Measurements from ENCODE around the gene BRI3.
A peak's percentile ranks its signal among the peaks of the same experiment; 100 is the strongest.

The BRI3 gene

DNA sequence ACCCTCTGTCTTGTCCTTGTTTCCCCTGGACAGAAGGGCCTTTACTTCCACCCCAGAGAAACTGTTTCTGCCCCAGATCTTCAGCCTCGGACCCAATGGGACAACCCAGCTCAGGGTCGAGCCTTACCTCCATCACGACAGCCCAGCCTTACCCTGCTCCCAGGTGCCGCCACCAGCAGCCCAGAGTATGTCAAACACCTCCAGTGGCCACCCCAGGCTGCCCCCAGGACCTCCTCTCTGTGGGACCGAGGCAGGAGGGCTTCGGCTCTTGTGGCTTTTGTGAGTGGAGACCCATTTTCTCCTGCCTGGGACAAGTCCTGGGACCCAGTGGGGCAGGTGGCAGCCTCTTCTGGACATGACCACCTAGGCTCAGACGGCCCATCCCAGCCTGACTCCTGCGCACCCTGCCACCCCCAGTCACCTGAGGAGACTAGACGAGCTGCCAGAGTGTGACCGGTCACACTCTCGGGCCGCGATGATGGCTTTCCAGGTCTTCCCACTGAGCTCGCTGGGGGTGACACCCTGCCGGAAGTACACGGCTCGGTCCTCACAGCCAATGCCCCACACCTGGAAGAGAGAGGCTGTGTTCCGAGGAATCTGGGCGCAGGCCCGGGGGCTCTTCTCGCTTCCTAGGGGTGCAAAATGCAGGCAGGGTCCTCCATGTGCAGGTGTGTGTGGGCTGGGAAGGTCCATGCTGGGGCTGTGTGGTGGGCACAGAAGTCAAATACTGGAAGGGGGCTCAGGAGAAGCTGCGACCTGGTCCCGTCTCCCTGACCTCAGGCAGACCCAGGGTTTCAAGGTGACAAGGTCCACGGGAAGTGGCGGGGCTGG lies 44.9 kb upstream of the BRI3 start:
- TF ChIP-seq, protein P1, sequence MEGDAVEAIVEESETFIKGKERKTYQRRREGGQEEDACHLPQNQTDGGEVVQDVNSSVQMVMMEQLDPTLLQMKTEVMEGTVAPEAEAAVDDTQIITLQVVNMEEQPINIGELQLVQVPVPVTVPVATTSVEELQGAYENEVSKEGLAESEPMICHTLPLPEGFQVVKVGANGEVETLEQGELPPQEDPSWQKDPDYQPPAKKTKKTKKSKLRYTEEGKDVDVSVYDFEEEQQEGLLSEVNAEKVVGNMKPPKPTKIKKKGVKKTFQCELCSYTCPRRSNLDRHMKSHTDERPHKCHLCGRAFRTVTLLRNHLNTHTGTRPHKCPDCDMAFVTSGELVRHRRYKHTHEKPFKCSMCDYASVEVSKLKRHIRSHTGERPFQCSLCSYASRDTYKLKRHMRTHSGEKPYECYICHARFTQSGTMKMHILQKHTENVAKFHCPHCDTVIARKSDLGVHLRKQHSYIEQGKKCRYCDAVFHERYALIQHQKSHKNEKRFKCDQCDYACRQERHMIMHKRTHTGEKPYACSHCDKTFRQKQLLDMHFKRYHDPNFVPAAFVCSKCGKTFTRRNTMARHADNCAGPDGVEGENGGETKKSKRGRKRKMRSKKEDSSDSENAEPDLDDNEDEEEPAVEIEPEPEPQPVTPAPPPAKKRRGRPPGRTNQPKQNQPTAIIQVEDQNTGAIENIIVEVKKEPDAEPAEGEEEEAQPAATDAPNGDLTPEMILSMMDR (IDR thresholded peaks at IDR 0.05; ENCODE audit: control insufficient read depth, insufficient read depth, low read depth, low read length, missing control alignments), result no peak
- DNase-seq (ENCODE audit: low read depth), result no peak
- no peak overlapping the region for H3K4me3 ChIP-seq (ENCODE audit: control insufficient read depth, low read depth, low read length)

DNA sequence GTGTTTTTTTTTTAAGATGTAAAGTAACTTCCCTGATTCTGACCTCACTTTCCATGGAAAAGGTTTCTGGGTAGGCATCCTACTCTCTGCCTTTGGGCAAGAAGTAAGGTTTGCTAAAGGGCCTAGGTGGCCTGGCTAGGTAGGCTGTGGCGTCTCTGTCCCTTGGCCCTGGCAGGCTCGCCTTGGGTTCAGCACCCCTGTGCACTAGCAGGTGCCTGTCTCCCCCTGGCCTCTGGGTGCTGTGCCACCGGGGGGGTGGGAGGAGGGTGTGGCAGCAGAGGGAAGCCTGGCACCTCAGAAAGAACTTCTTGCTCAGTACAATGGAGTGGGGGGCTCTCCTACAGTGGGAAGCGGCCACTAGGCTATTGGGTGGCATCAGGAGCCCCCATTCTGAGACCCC lies 43.4 kb upstream of the BRI3 start:
- TF ChIP-seq, protein P1 (IDR thresholded peaks at IDR 0.05; ENCODE audit: control insufficient read depth, insufficient read depth, low read depth, low read length, missing control alignments), result no peak
- no peak overlapping the region for H3K4me3 ChIP-seq (ENCODE audit: control insufficient read depth, low read depth, low read length)
- DNase-seq (ENCODE audit: low read depth), result no peak

DNA sequence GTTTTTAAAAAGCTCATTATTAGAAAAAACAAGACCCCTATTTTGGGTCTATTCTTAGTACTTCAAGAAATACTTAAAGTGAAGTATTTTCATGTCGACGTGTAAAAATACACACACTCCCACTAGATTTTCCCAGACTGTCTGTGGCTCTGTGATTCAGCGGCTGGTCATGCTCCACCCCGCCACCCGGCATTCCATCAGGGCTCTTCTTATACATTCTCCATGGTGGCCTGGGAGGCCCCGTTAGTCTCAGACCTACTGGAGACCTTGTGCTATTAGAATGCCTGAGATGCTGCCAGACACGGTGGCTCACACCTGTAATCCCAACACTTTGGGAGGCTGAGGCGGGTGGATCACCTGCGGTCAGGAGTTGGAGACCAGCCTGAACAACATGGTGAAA lies 42.5 kb upstream of the BRI3 start:
- no peak for DNase-seq (ENCODE audit: low read depth)
- no peak overlapping the region for H3K4me3 ChIP-seq (ENCODE audit: control insufficient read depth, low read depth, low read length)
- TF ChIP-seq, protein P1 (IDR thresholded peaks at IDR 0.05; ENCODE audit: control insufficient read depth, insufficient read depth, low read depth, low read length, missing control alignments), result no peak

DNA sequence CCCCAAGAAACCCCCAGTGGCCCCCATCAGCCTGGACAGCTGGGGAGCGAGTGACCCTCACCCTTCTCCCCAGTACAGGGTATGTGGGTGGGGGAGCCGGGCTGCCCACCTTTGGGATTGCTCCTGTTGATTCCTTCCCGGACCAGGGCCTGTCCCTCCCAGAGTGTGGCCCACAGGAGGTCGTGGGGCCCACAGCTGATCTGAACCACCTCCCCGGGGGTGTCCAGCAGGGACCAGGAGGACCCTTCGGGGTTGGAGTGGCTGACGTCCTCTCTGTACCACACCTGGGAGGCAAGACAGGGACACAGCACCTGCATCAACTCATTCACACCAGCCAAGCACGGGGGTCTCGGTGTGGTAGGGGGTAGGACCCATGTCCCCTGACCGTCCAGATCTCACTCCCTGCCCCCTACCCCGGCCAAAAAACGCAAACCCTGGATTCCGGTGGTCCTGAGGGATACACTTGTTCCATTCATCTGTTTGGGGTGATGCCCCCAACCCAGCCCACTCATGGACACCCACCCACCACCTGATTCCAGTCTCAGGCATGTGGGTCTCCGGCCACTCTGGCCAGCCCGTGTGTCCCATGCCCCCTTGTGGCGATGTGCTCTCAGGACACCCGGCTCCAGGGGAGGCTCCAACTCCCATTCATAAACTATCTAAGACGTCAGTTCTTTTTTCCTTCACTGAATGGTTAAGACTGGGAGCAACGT lies 40.4 kb upstream of the BRI3 start:
- DNase-seq (ENCODE audit: low read depth), result no peak
- H3K4me3 ChIP-seq (ENCODE audit: control insufficient read depth, low read depth, low read length), result no peak overlapping the region
- TF ChIP-seq, protein P1 (IDR thresholded peaks at IDR 0.05; ENCODE audit: control insufficient read depth, insufficient read depth, low read depth, low read length, missing control alignments), result peak; percentile 78

DNA sequence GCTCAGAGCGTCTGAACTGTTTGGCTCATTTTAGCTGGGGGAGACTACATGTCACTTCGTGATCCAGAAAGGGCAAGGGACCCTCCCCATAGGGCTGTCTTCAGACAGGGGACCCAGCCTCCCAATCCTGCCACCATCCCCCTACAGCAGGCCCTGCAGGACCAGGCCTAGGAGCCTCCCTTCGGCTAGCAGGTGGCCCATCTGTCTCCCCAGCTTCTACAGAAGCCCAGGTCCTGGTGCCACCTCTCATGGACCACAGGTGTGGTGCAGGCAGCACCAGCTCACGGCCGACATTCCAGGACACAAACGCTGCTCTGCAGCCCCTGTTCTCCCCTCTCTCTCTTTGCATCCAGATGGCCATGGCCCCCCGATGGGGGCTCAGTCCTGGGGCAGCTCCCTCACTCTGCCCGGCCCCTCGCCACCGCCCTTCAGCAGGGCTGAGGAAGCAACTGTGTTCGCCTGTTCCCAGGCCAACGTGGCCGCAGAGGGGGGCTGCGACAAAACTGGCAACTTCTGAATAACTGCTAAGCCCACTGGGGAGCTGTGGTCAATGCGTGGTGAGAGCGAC lies 39.7 kb upstream of the BRI3 start:
- H3K4me3 ChIP-seq (ENCODE audit: control insufficient read depth, low read depth, low read length), result no peak overlapping the region
- DNase-seq (ENCODE audit: low read depth), result no peak
- TF ChIP-seq, protein P1 (IDR thresholded peaks at IDR 0.05; ENCODE audit: control insufficient read depth, insufficient read depth, low read depth, low read length, missing control alignments), result no peak

DNA sequence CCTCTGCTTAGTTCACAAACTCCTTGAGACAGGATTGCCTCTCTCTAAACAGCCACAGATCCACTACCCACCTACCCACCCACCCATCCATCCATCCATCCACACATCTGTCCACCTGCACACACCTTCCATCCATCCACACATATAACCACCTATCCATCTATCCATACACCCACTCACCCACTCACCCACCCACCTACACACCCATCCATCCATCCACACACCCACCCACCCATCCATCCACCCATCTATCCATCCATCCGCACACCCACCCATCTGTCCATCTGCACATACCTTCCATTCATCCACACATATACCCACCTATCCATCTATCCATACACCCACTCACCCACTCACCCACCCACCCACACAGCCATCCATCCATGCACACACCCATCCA lies 39.1 kb upstream of the BRI3 start:
- TF ChIP-seq, protein P1 (IDR thresholded peaks at IDR 0.05; ENCODE audit: control insufficient read depth, insufficient read depth, low read depth, low read length, missing control alignments), result no peak
- no peak overlapping the region for H3K4me3 ChIP-seq (ENCODE audit: control insufficient read depth, low read depth, low read length)
- no peak for DNase-seq (ENCODE audit: low read depth)

Measured in AG09309 (cell line).